ENCODE measurements around the gene FIG4.

Gene FIG4

DNA sequence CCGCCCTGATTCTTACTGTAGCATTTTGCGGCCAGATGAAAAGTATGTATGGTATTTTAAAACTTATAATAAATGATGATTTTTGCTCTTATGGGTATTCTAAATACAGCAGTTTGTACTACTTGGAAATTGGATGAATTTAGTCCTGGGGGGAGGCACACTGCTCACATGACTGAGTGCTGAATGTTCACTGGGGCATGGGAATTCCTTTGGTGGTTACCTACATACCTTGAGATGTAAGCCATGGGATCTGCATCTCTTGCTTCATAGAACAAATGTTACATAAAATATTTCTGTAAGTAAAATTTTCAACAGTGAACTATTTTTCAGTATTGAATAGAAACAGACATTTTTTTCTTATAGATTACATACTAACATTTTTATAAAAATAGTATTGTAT, 71.1 kb downstream of the FIG4 start:
- H3K27ac ChIP-seq: no peak overlapping the region
- peaks cover under 1 to 31% (median 20%) of the 10 kb centered on the region in 3 donors for H3K36me3 ChIP-seq
- H3K4me3 ChIP-seq: no peak overlapping the region
- no peaks in the 10 kb centered on the region for H3K27me3 ChIP-seq
- H3K9me3 ChIP-seq: no peaks in the 10 kb centered on the region
- DNase-seq: no peak
- intact Hi-C loops (cut with DNase I; ENCODE audit: low total_unique reads): no loop called here
- no peaks in the 10 kb centered on the region for H3K4me1 ChIP-seq
- TF ChIP-seq, protein P1, sequence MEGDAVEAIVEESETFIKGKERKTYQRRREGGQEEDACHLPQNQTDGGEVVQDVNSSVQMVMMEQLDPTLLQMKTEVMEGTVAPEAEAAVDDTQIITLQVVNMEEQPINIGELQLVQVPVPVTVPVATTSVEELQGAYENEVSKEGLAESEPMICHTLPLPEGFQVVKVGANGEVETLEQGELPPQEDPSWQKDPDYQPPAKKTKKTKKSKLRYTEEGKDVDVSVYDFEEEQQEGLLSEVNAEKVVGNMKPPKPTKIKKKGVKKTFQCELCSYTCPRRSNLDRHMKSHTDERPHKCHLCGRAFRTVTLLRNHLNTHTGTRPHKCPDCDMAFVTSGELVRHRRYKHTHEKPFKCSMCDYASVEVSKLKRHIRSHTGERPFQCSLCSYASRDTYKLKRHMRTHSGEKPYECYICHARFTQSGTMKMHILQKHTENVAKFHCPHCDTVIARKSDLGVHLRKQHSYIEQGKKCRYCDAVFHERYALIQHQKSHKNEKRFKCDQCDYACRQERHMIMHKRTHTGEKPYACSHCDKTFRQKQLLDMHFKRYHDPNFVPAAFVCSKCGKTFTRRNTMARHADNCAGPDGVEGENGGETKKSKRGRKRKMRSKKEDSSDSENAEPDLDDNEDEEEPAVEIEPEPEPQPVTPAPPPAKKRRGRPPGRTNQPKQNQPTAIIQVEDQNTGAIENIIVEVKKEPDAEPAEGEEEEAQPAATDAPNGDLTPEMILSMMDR (IDR thresholded peaks at IDR 0.05): no peak

DNA sequence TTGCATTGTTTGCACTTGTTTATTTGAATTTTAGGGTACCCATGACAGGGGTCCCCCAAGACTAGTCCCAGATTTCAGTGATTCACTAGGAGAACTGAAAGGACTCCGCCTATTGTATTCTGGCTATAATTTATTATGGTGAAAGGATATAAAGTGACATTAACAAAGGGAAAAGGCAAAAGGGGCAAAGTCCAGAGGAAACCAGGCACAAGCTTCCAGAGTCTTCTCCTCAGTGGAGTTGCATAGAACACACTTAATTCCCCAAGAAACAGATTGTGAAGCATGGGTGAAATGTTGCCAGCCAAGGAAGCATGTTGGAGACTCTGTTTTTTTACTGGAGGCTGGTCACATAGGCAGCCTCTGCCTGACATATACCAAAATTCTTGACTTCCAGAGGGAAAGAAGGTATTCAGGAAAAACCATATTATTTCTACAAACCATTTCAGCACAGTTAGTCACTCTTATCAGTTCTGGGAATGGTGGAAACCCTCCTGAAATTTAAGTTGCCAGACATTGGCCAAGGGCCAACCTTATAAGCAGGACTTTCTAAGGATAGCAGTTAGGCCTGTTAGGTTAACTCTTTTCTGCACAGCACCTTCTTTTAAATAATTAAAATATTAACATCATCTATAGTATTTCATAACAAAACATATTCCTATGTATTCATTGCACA, 71.8 kb downstream of the FIG4 start:
- Histone ChIP-seq H3K36me3 (peaks cover 8 to 35% (median 23%) of the 10 kb centered on the region in 3 donors), H3K9me3 (no peaks in the 10 kb centered on the region), H3K4me3 (no peak overlapping the region), H3K27me3 (no peaks in the 10 kb centered on the region), H3K27ac (no peak overlapping the region), H3K4me1 (no peaks in the 10 kb centered on the region)
- TF ChIP-seq, protein P1 (IDR thresholded peaks at IDR 0.05): no peak
- no peak for DNase-seq
- intact Hi-C loops (cut with DNase I; ENCODE audit: low total_unique reads): no loop called here

DNA sequence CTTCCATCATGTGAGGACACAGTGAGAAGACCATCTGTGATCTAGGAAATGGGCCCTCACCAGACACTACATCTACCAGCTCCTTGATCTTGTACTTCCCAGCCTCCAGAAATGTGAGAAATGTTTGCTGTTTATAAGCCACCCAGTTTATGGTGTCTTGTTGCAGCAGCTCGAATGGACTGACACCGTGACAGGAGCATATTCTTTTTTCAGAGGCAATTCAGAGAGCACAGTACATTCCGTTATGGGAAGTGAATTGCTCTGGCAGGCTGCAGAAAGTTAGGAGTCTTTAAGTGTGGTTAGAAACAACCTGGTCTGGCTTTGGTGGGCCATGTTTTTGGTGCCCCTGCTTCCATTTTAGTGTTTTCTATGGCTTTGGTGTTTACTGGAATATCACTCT, 75.1 kb downstream of the FIG4 start:
- Histone ChIP-seq H3K4me3 (no peak overlapping the region), H3K36me3 (peaks cover 17 to 33% (median 28%) of the 10 kb centered on the region in 3 donors), H3K27me3 (no peaks in the 10 kb centered on the region), H3K4me1 (no peaks in the 10 kb centered on the region), H3K9me3 (no peaks in the 10 kb centered on the region), H3K27ac (no peak overlapping the region)
- no peak for DNase-seq
- intact Hi-C loops (cut with DNase I; ENCODE audit: low total_unique reads): no loop called here
- TF ChIP-seq, protein P1 (IDR thresholded peaks at IDR 0.05): no peak

DNA sequence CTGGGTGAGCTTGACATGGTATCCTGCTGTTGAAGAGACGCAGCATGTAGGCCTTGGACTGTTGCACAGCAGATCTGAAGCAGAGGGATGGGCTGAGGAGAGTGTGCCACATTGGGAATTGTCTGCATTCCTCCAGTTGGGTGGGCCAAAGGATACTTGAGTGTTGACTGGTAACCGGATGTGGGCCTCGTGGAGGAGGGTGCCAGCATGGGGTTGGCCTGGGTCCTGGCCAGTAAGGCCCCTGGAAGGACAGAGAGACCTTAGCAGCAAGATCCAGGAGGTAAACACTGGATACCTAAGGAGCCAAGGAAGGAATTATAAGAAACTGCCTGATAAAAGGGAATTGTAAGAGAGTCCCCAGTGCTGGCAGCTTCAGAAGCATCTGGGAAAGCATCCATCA, 76.9 kb downstream of the FIG4 start:
- TF ChIP-seq, protein P1 (IDR thresholded peaks at IDR 0.05): no peak
- Histone ChIP-seq H3K36me3 (peaks cover 17 to 33% (median 23%) of the 10 kb centered on the region in 3 donors), H3K9me3 (no peaks in the 10 kb centered on the region), H3K4me3 (no peak overlapping the region), H3K27ac (no peak overlapping the region), H3K27me3 (no peaks in the 10 kb centered on the region), H3K4me1 (peaks cover 0 to 3% (median under 1%) of the 10 kb centered on the region in 4 donors)
- intact Hi-C loops (cut with DNase I; ENCODE audit: low total_unique reads): no loop called here
- DNase-seq: no peak

DNA sequence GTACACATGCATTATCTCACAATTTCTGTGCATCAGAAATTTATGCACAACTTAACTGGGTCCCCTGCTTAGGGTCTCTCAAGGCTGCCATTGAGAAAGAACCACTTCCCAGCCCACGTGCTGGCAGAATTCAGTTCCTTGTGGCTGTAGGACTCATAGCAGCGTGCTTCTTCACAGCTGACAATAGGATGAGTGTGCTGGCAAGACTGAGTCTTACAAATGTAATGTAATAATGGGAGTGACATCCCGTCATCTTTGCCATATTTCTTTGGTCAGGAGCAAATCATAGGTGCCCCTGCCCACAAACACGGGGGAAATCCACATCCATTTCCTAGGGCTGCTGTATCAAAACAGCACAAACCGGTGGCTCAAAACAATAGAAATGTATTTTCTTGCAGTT, 77.4 kb downstream of the FIG4 start:
- Histone ChIP-seq H3K9me3 (no peaks in the 10 kb centered on the region), H3K27ac (no peak overlapping the region), H3K36me3 (peaks cover 17 to 33% (median 23%) of the 10 kb centered on the region in 3 donors), H3K27me3 (no peaks in the 10 kb centered on the region), H3K4me1 (peaks cover 0 to 8% (median 1%) of the 10 kb centered on the region in 4 donors), H3K4me3 (no peak overlapping the region)
- intact Hi-C loops (cut with DNase I; ENCODE audit: low total_unique reads): no loop called here
- DNase-seq: no peak
- TF ChIP-seq, protein P1 (IDR thresholded peaks at IDR 0.05): no peak
